GM23338 (cell line): Measurements from ENCODE around the gene LPGAT1. TPM values are rescaled to one million over a fixed set of nuclear protein-coding genes. Genes with fewer than 3 reads are reported as not detected.

Source experiments
- ATAC-seq: fragments of 200-7000 bp; cut with Tn5 transposase; 3 replicates; pipeline ENCODE4 v1.9.1; 2020
- DNase-seq: peaks from one replicate; pipeline ENCODE4 v3.0.0-alpha.2; 2015; ENCODE audit warnings: low spot score
- H2AFZ ChIP-seq: fragments of 200-600 bp; sonication (generic); 2 replicates; pipeline ENCODE4 v1.8.0; 2016; ENCODE audit warnings: antibody characterized with exemption, mild to moderate bottlenecking, moderate library complexity
- H3F3A ChIP-seq: fragments of 200-600 bp; sonication (generic); replicated peaks from 2 replicates; pipeline ENCODE4 v1.8.0; 2017; ENCODE audit warnings: antibody characterized with exemption, mixed run types, low read depth
- H3K27ac ChIP-seq: fragments of 200-600 bp; sonication (generic); 2 replicates; pipeline ENCODE4 v1.6.1; 2016; ENCODE audit warnings: low read depth
- H3K27me3 ChIP-seq: fragments of 200-600 bp; sonication (generic); 2 replicates; pipeline ENCODE4 v1.8.0; 2016; ENCODE audit warnings: mild to moderate bottlenecking, mixed run types, moderate library complexity; ENCODE audit not compliant: insufficient read depth
- H3K36me3 ChIP-seq: fragments of 200-600 bp; sonication (generic); 2 replicates; pipeline ENCODE4 v1.8.0; 2016; ENCODE audit warnings: mild to moderate bottlenecking; ENCODE audit not compliant: insufficient read depth
- H3K4me1 ChIP-seq: fragments of 200-600 bp; sonication (generic); 2 replicates; pipeline ENCODE4 v1.8.0; 2016; ENCODE audit warnings: mild to moderate bottlenecking, moderate library complexity; ENCODE audit not compliant: insufficient read depth
- H3K4me2 ChIP-seq: fragments of 200-600 bp; sonication (generic); 2 replicates; pipeline ENCODE4 v1.7.1; 2017; ENCODE audit warnings: mixed run types
- H3K4me3 ChIP-seq: fragments of 200-600 bp; sonication (generic); 2 replicates; pipeline ENCODE4 v1.6.1; 2016; ENCODE audit warnings: mixed run types
- H3K79me2 ChIP-seq: fragments of 200-600 bp; sonication (generic); replicated peaks from 2 replicates; pipeline ENCODE4 v1.8.0; 2017; ENCODE audit warnings: mild to moderate bottlenecking; ENCODE audit not compliant: insufficient read depth
- H3K9me2 ChIP-seq: fragments of 200-600 bp; sonication (generic); 2 replicates; pipeline ENCODE4 v1.8.0; 2017; ENCODE audit not compliant: insufficient read depth
- H4K20me1 ChIP-seq: fragments of 200-600 bp; sonication (generic); replicated peaks from 2 replicates; pipeline ENCODE4 v1.8.0; 2017; ENCODE audit warnings: mild to moderate bottlenecking; ENCODE audit not compliant: insufficient read depth
- H3K27ac Mint-ChIP-seq: 2 replicates; pipeline ENCODE4 v1.8.0; 2020; ENCODE audit warnings: inconsistent platforms, mild to moderate bottlenecking, moderate library complexity, mixed read lengths
- H3K27me3 Mint-ChIP-seq: 3 replicates; pipeline ENCODE4 v1.8.0; 2022; ENCODE audit warnings: low read depth, mild to moderate bottlenecking, moderate library complexity, mixed read lengths, inconsistent platforms; ENCODE audit not compliant: insufficient read depth, poor library complexity
- H3K36me3 Mint-ChIP-seq: 3 replicates; pipeline ENCODE4 v1.8.0; 2021; ENCODE audit warnings: low read depth, mild to moderate bottlenecking, inconsistent platforms, moderate library complexity, mixed read lengths
- H3K4me1 Mint-ChIP-seq: 3 replicates; pipeline ENCODE4 v1.8.0; 2020; ENCODE audit warnings: mild to moderate bottlenecking, inconsistent platforms, mixed read lengths
- H3K4me3 Mint-ChIP-seq: 3 replicates; pipeline ENCODE4 v1.8.0; 2021; ENCODE audit warnings: moderate library complexity, mild to moderate bottlenecking, inconsistent platforms, mixed read lengths
- H3K9me3 Mint-ChIP-seq: 3 replicates; pipeline ENCODE4 v1.8.0; 2020; ENCODE audit warnings: moderate library complexity, mild to moderate bottlenecking, inconsistent platforms, mixed read lengths
- CREB1 ChIP-seq: fragments of 250-450 bp; sonication (Bioruptor Pico); IDR thresholded peaks from 2 replicates; pipeline ENCODE4 v1.5.0; 2020; ENCODE audit warnings: low read depth, mild to moderate bottlenecking, moderate library complexity
- CTCF ChIP-seq, 2 experiments: fragments of 200-600 bp in 1 of 2; sonication (generic) in 1 of 2; conservative IDR thresholded peaks; 2 replicates each; pipeline versions ENCODE4 v1.5.1 to v1.6.1; 2016 to 2017; ENCODE audit warnings: antibody characterized with exemption in 2 of 2, low read depth in 2 of 2, mild to moderate bottlenecking in 2 of 2, moderate library complexity in 1 of 2
- ETS1 ChIP-seq: IDR thresholded peaks from 2 replicates; pipeline ENCODE4 v1.6.1; 2016; ENCODE audit warnings: antibody characterized with exemption
- EZH2 ChIP-seq: fragments of 200-600 bp; sonication (generic); IDR thresholded peaks from one replicate; pipeline ENCODE4 v1.8.0; 2017; ENCODE audit warnings: antibody characterized with exemption, mild to moderate bottlenecking, low read depth; ENCODE audit not compliant: unreplicated experiment
- NANOG ChIP-seq: IDR thresholded peaks from 2 replicates; pipeline ENCODE4 v1.6.1; 2016; ENCODE audit warnings: antibody characterized with exemption, borderline replicate concordance
- POLR2AphosphoS5 ChIP-seq: IDR thresholded peaks from 2 replicates; pipeline ENCODE4 v1.6.1; 2016; ENCODE audit warnings: antibody characterized with exemption, low read depth
- REST ChIP-seq: IDR thresholded peaks from one replicate; pipeline ENCODE4 v1.6.1; 2018; ENCODE audit warnings: antibody characterized with exemption; ENCODE audit not compliant: unreplicated experiment
- ZNF114 ChIP-seq: fragments of 250-450 bp; sonication (Bioruptor Pico); IDR thresholded peaks from 2 replicates; pipeline ENCODE4 v1.5.0; 2020; ENCODE audit warnings: mild to moderate bottlenecking, moderate library complexity
- polyA plus RNA-seq: library from polyadenylated mRNA; unstranded; fragments of >200 nt; fragmentation: Nextera tagmentation; extraction: Ambion mirVana; gene quantifications from 2 replicates; pipeline ENCODE4 v1.2.1, GENCODE V29; 2016
- total RNA-seq: library from RNA; depleted of rRNA; stranded (reverse); fragments of >200 nt; shearing (Covaris generic); gene quantifications from 2 replicates; pipeline ENCODE4 v1.2.3, GENCODE V29; 2014

LPGAT1 gene
- total and polyA plus RNA-seq, 2 experiments from 2014 or later, result 3.3 to 16.4 TPM

- ATAC-seq (peak; percentile 65), DNase-seq (peak; percentile 81)
- no peak for TF ChIP-seq CREB1 (CRISPR knock-in tag)
- TF ChIP-seq REST, result no peak
- no peak for TF ChIP-seq ZNF114 (CRISPR knock-in tag)
- no peak for TF ChIP-seq ETS1
- no peak for TF ChIP-seq POLR2AphosphoS5
- peak; percentile 34 for TF ChIP-seq EZH2
- peak; percentile 31 to 36; a peak in 3 of 4 replicates for TF ChIP-seq CTCF (conservative IDR thresholded peaks at IDR 0.05; ENCODE audit: low read depth in 2 of 2)
- TF ChIP-seq NANOG, result no peak
- Histone ChIP-seq H3K4me1 (peaks cover 9% of the 10 kb centered on the region), H4K20me1 (peaks cover 6% of the 10 kb centered on the region; the same call in 1 of the 2 replicates), H3K36me3 (no peaks in the 10 kb centered on the region), H3K79me2 (no peaks in the 10 kb centered on the region), H3K9me2 (no peaks in the 10 kb centered on the region), H3K4me2 (peak overlapping the region; percentile 83), H3K27me3 (peaks cover 20% of the 10 kb centered on the region), H2AFZ (peak overlapping the region; percentile 70), H3F3A (no peaks in the 10 kb centered on the region), H3K4me3 (peak overlapping the region; percentile 65), H3K27ac (no peak overlapping the region)
- Mint-ChIP-seq H3K27ac (no peak overlapping the region), H3K4me3 (peak overlapping the region; percentile 92), H3K9me3 (no peaks in the 10 kb centered on the region), H3K4me1 (peaks cover 13% of the 10 kb centered on the region; the same call in 2 of the 3 replicates), H3K36me3 (no peaks in the 10 kb centered on the region), H3K27me3 (peaks cover 8% of the 10 kb centered on the region)
Observed at GRCh38 chr1:211829343-211830054, 1.1 kb downstream of the LPGAT1 start.
